Measurements from ENCODE around the gene HDAC4.

The HDAC4 gene

GRCh38 chr2:239321596-239322415, 79.0 kb downstream of the HDAC4 start:
- DNase-seq, result no peak

GRCh38 chr2:239318790-239319661, 81.8 kb downstream of the HDAC4 start:
- DNase-seq, result peak; percentile 47

- DNase-seq, result no peak
These were observed 82.6 kb downstream of the HDAC4 start for GRCh38 chr2:239318151-239318611.

GRCh38 chr2:239316562-239317465, 84.0 kb downstream of the HDAC4 start:
- no peak for DNase-seq

GRCh38 chr2:239315308-239315707, 85.5 kb downstream of the HDAC4 start:
- no peak for DNase-seq

GRCh38 chr2:239313776-239314175, 87.0 kb downstream of the HDAC4 start:
- DNase-seq, result no peak

GRCh38 chr2:239312741-239313667, 87.8 kb downstream of the HDAC4 start:
- no peak for DNase-seq

- no peak for DNase-seq
These were observed 88.7 kb downstream of the HDAC4 start for GRCh38 chr2:239312081-239312511.

- no peak for DNase-seq
These were observed 89.4 kb downstream of the HDAC4 start for GRCh38 chr2:239311132-239312040.

- DNase-seq, result no peak
These were observed 90.3 kb downstream of the HDAC4 start for GRCh38 chr2:239310401-239311061.

- DNase-seq, result no peak
These were observed 91.2 kb downstream of the HDAC4 start for GRCh38 chr2:239309398-239310245.

GRCh38 chr2:239308661-239309397, 92.0 kb downstream of the HDAC4 start:
- DNase-seq, result peak; percentile 55

GRCh38 chr2:239307921-239308613, 92.8 kb downstream of the HDAC4 start:
- DNase-seq, result no peak

- DNase-seq, result no peak
These were observed 93.6 kb downstream of the HDAC4 start for GRCh38 chr2:239307221-239307569.

- no peak for DNase-seq
These were observed 94.3 kb downstream of the HDAC4 start for GRCh38 chr2:239306274-239307220.

- DNase-seq, result no peak
These were observed 95.0 kb downstream of the HDAC4 start for GRCh38 chr2:239305771-239306170.
